BJ (cell line): ENCODE data around the gene AKR1B1. TPM values are rescaled to one million over a fixed set of nuclear protein-coding genes. Genes with fewer than 3 reads are reported as not detected.

Experiments used
- CTCF ChIA-PET: fragments of 350-600 bp; formaldehyde crosslinking; extraction: SDS; loops from one replicate; lab custom pipeline; 2021; ENCODE audit warnings: antibody characterized with exemption, inconsistent platforms; lab: Yijun Ruan, JAX
- POLR2A ChIA-PET: fragments of 300-600 bp; sonication (Branson Sonifier 250); formaldehyde crosslinking; extraction: SDS; loops from one replicate; lab custom pipeline; 2021; ENCODE audit warnings: antibody characterized with exemption; lab: Charles Lee
- DNase-seq: peaks from one replicate; pipeline ENCODE4 v3.0.0-alpha.2; 2011; ENCODE audit warnings: low read depth
- H3K27me3 ChIP-seq: 2 replicates; pipeline ENCODE4 v1.6.0; 2011; ENCODE audit warnings: low read length; ENCODE audit not compliant: control insufficient read depth, insufficient read depth
- H3K36me3 ChIP-seq: 2 replicates; pipeline ENCODE4 v1.5.1; 2011; ENCODE audit warnings: low read length; ENCODE audit not compliant: control insufficient read depth, insufficient read depth
- H3K4me3 ChIP-seq: 2 replicates; pipeline ENCODE4 v1.5.1; 2011; ENCODE audit warnings: low read depth, mild to moderate bottlenecking, control low read depth, low read length
- CTCF ChIP-seq: IDR thresholded peaks from 2 replicates; pipeline ENCODE4 v1.5.1; 2011; ENCODE audit warnings: low read depth, mild to moderate bottlenecking, control low read depth, inconsistent platforms, low read length, moderate library complexity; ENCODE audit not compliant: insufficient read depth
- polyA plus RNA-seq: library from polyadenylated mRNA; depleted of rRNA; stranded (reverse); fragments of >200 nt; gene quantifications from 2 replicates; pipeline ENCODE4 v1.2.3, GENCODE V29; 2011

The AKR1B1 gene
- polyA plus RNA-seq, 1 experiment: 331 TPM

GRCh38 chr7:134425777-134426176 is 33.1 kb downstream of the AKR1B1 start:
- no peaks in the 10 kb centered on the region for H3K27me3 ChIP-seq
- H3K36me3 ChIP-seq: no peaks in the 10 kb centered on the region
- no peak overlapping the region for H3K4me3 ChIP-seq
- TF ChIP-seq CTCF: no peak
- DNase-seq: no peak
- ChIA-PET CTCF (interaction anchor here (1.7 to 8.5 kb wide), 2 partner anchors 86 to 285 kb away, joined by 4 to 323 read pairs; no protein-coding TSS in a partner anchor), POLR2A (no interaction called here)

GRCh38 chr7:134422638-134423037 is 36.3 kb downstream of the AKR1B1 start:
- no peak for DNase-seq
- Histone ChIP-seq H3K36me3 (no peaks in the 10 kb centered on the region), H3K4me3 (no peak overlapping the region), H3K27me3 (no peaks in the 10 kb centered on the region)
- TF ChIP-seq CTCF: no peak
- ChIA-PET POLR2A (no interaction called here), CTCF (interaction anchor here (0.6 to 3.5 kb wide), 5 partner anchors 8 to 1232 kb away, joined by 3 to 22 read pairs (median 12); no protein-coding TSS in a partner anchor)

GRCh38 chr7:134422008-134422407 is 36.9 kb downstream of the AKR1B1 start:
- TF ChIP-seq CTCF: no peak
- no peaks in the 10 kb centered on the region for H3K27me3 ChIP-seq
- H3K36me3 ChIP-seq: no peaks in the 10 kb centered on the region
- H3K4me3 ChIP-seq: no peak overlapping the region
- POLR2A ChIA-PET: no interaction called here
- no peak for DNase-seq
- CTCF ChIA-PET: interaction anchor here (0.6 to 3.5 kb wide), 11 partner anchors 8 to 1233 kb away, joined by 3 to 22 read pairs (median 7); partner anchors contain the start of gene SLC35B4

- Histone ChIP-seq H3K27me3 (no peaks in the 10 kb centered on the region), H3K36me3 (no peaks in the 10 kb centered on the region), H3K4me3 (no peak overlapping the region)
- no peak for DNase-seq
- POLR2A ChIA-PET: no interaction called here
- peak; percentile 69 for TF ChIP-seq CTCF
- CTCF ChIA-PET: interaction anchor here (0.6 to 3.5 kb wide), 24 partner anchors 8 to 554 kb away, joined by 3 to 22 read pairs (median 4); partner anchors contain the start of gene SLC35B4
Observed at GRCh38 chr7:134420424-134421125, 38.3 kb downstream of the AKR1B1 start.

- H3K27me3 ChIP-seq: no peaks in the 10 kb centered on the region
- no peak overlapping the region for H3K4me3 ChIP-seq
- POLR2A ChIA-PET: no interaction called here
- TF ChIP-seq CTCF: no peak
- CTCF ChIA-PET: interaction anchor here (0.6 to 3.5 kb wide), 20 partner anchors 8 to 405 kb away, joined by 3 to 22 read pairs (median 4); partner anchors contain the start of gene SLC35B4
- H3K36me3 ChIP-seq: no peaks in the 10 kb centered on the region
- DNase-seq: no peak
Observed at GRCh38 chr7:134419875-134420274, 39.0 kb downstream of the AKR1B1 start.
